GM19025 (cell line): ENCODE results near the gene SDHB.

Source experiments
- ATAC-seq: cut with Tn5 transposase; IDR thresholded peaks from one replicate; pipeline ENCODE4 v1.9.1; 2021; ENCODE audit warnings: mild to moderate bottlenecking, low read depth, moderate library complexity; ENCODE audit not compliant: unreplicated experiment

Gene SDHB

GRCh38 chr1:16972189-16972895 lies 81.5 kb downstream of the SDHB start:
- no peak for ATAC-seq

DNA sequence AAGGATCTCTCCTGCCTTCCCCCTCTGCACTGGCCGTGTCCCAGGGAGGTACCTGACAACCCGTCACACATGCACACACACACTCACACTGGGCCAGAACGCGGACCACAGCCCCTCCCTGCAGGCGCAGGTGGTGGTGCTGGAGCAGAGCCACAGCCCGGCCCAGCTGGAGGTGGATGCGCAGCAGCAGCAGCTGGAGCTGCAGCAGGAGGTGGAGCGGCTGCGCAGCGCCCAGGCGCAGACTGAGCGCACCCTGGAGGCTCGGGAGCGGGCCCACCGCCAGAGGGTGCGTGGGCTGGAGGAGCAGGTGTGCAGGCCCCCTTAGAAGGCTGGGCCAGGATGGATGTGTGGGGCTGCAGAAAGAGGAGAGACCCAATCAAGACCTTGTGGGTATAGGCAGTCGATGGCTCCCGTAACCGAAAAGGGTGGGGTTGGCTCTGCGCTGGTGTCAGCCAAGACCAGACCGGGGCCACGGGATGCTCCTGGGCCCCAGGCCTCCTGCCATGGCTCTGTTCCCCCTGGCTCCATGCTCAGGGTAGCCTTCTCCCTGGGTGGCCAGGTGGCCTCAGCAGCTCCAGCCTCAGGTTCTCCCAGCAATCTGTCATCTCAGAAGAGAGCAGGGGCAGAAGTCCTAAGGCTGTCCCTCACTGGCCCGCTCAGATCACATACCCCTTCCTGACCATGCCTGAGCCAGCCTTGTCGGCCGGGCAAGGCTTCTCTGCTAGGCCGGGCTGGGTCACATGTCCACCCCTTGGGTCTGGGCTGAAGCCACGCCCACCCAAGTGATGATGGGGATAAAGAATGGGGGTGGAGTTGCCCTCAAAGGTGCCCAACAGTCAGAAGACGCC lies 82.3 kb downstream of the SDHB start:
- no peak for ATAC-seq

DNA sequence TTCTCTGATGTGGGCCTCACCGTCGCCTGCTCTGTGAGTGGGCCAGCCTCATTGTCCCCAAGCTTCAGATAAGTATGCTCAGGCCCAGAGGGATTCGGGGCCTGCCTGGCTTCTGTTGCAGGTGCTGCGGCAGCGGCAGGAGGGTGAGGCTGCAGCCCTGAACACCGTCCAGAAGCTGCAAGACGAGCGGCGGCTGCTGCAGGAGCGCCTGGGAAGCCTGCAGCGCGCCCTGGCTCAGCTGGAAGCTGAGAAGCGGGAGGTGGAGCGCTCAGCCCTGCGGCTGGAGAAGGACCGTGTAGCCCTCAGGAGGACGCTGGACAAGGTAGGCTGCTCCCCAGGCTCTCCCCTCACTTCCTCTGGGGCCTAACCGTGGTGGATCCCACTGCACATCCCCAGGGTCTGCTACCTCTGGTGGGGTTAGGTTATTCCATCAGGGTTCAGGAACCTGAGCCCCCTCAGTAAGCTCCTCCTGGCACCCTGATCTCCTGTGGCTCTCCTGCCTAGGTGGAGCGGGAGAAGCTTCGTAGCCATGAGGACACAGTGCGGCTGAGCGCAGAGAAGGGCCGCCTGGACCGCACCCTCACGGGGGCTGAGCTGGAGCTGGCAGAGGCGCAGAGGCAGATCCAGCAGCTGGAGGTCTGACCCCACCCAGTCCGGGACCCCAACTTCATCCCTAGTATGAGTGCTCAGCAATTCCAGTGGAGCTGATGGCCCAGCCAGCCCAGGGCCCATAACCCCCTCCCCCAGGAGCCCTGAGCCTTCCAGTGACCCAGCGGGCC lies 83.5 kb downstream of the SDHB start:
- no peak for ATAC-seq

DNA sequence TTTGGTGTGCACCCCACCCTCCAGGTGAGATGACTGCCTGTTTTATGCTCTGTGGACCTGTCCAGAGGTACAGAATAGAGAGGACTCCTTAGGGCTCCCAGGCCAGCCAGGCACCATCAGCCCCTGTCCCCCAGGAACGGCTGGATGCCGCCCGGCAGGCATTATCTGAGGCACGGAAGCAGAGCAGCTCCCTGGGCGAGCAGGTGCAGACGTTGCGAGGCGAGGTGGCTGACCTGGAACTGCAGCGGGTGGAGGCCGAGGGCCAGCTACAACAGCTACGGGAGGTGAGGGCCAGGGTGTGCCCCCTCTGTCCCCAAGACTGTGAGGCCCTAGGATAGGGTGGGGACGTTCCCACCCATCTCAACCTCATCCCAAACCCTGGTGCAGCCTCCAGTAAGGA lies 84.2 kb downstream of the SDHB start:
- no peak for ATAC-seq

DNA sequence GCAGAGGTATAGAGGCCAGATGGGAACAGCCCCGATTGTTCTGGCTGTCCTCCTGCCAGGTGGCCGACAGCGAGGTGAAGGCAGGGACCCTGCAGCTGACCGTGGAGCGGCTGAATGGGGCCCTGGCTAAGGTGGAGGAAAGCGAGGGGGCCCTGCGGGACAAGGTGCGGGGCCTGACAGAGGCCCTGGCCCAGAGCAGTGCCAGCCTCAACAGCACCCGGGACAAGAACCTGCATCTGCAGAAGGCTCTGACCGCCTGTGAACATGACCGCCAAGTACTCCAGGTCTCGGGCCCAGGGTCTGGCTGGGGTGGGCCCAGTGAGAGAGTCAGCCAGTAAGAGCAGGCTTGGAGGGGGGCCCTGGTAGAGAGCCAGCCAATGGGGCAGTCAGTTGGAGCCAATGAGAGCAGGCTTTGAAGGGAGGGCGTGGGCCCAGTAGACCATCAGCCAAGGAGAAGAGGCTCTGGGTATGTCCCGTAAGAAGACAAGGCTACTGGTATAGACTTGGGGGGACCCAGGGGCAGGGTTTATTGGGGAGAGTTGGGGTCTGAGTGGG lies 84.7 kb downstream of the SDHB start:
- no peak for ATAC-seq
